Vagina (tissue), 2 donors: ENCODE results near the gene NME3.

Source experiments
- CTCF ChIP-seq, 3 experiments: fragments of 450-650 bp in 2 of 3; fragments of 200-600 bp in 1 of 3; sonication (generic) in 1 of 3; IDR thresholded peaks; one replicate each; pipeline ENCODE4 v1.5.1; 2017 to 2019; ENCODE audit warnings: antibody characterized with exemption in 3 of 3, mild to moderate bottlenecking in 2 of 3, moderate library complexity in 2 of 3
- POLR2A ChIP-seq, 2 donors: fragments of 450-650 bp; IDR thresholded peaks; one replicate each; pipeline ENCODE4 v1.6.1; 2017; ENCODE audit warnings: antibody characterized with exemption in 2 of 2, mild to moderate bottlenecking in 2 of 2, moderate library complexity in 2 of 2
- POLR2AphosphoS5 ChIP-seq, 2 donors: sonication (generic); formaldehyde crosslinking; IDR thresholded peaks; one replicate each; pipeline ENCODE4 v1.9.0; 2017; ENCODE audit warnings: antibody characterized with exemption in 2 of 2, mild to moderate bottlenecking in 2 of 2, low read depth in 1 of 2; ENCODE audit not compliant: insufficient read depth in 1 of 2

DNA sequence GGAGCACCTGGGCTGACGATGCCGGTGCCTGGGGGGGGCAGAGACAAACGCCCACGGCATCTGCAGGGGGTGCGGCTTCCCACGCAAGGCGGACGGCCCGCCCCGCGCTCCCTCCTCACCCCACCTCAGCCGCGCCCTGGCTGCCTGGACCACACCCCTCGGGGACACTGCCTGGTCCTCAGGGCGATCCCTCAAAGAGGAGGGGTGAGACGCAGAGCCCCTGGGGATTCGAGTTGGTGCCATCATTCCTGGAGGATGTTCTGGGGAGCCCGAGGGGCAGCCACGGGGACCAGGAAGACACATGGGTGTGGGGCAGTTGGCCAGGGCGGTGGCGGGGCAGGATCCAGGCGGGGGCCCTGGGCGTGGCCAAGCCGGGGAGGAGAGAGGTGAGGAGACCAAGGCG, 18.3 kb upstream of the NME3 start:
- no peak for TF ChIP-seq CTCF (IDR thresholded peaks at IDR 0.05)
- no peak for TF ChIP-seq POLR2A (IDR thresholded peaks at IDR 0.05)
- TF ChIP-seq POLR2AphosphoS5 (IDR thresholded peaks at IDR 0.05; ENCODE audit: insufficient read depth in 1 of 2, low read depth in 1 of 2): no peak
